Measurements from ENCODE around the gene ADGRV1.
"Not testable (repeated sequence)": the region's sequence is repeated elsewhere in the genome, so short reads cannot be mapped to it uniquely, and the experiment has no call there.

The ADGRV1 gene

DNA sequence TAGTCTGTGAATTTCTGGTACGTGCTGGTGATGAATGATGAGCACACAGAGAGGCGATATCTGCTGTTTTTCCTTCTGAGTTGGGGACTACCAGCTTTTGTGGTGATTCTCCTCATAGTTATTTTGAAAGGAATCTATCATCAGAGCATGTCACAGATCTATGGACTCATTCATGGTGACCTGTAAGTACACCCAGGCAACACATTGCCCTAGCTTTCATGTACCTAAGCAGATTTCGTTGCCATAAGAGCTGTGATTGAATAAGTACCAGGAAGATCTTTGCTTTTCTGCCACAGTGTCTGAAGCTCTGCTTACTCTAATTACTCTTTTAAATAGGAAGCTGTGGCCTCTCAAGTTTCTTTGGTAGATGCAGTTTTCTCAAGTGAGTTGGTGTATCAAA is 426.7 kb downstream of the ADGRV1 start:
- DNase-seq (ENCODE audit: low read depth in 2 of 2): no peak

DNA sequence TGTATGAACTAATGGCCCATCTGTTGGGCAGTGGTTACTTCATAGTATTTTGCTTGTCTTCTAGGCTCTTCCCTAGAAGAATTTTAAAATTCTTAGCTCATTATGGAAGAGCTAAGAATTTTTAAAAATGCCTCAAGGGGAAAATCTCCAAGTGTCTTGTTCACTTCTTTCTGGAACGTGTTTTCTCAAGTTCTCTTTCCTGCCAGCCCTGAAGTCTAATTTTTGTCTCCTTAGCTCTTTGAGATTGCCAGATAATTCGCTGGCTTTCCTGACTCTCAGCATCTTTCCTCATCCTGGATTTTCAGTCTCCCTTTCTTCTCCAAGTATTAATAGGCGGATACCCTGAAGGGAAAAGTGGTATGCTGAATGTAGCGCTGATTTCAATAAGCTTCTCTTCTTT is 429.1 kb downstream of the ADGRV1 start:
- no peak for DNase-seq (ENCODE audit: low read depth in 2 of 2)

DNA sequence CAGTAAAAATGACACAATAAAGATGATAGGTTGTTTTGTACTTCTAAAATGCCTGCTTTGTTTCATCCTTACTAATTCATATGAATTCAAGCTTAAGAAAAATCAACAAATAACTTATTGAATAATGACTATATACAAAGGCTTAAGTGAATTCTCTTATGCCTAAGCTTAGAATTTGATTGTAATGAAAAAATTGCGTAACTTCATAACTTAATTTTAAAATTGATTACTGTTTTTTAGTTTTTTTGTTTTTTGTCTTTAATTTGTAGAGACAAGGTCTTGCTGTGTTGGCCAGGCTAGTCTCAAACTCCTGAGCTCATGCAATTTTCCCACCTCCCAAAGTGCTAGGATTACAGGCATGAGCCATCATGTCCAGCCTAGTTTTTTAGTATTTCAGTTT is 432.6 kb downstream of the ADGRV1 start:
- no peak for DNase-seq (ENCODE audit: low read depth in 2 of 2)

DNA sequence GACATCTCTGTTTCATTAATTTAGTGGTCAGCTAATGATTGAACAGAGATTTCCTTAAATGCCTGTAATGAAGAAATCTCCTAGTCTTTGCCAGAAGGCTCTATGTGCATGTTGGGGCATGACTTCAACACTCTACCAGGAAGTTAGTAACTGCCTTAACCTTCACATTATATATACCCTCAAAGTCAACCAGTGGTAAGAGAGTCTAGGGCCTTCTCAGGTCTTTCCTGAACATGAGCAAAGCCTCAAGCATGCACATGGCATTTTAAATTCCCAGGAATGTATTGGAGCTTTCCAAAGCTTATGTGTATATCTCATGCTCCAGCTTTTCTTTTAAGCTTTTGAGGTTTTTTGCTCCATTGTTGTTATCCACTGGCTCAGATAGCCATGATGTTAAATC is 436.2 kb downstream of the ADGRV1 start:
- no peak for DNase-seq (ENCODE audit: low read depth in 2 of 2)

DNA sequence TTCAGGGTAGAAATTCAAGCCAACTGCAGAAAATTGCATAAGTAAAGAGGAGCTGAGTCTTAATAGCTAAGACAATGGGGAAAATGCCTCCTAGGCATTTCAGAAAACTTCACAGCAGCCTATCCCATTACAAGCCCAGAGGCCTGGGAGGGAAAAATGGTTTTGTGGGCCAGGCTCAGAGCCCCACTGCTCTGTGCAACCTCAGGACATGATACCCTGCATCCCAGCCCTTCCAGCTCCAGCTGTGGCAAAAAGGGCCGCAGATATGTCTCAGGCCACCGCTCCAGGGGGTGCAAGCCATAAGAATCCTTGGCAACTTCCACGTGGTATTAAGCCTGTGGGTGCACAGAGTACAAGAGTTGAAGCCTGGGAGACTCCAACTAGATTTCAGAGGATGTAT is 437.5 kb downstream of the ADGRV1 start:
- no peak for DNase-seq (ENCODE audit: low read depth in 2 of 2)

DNA sequence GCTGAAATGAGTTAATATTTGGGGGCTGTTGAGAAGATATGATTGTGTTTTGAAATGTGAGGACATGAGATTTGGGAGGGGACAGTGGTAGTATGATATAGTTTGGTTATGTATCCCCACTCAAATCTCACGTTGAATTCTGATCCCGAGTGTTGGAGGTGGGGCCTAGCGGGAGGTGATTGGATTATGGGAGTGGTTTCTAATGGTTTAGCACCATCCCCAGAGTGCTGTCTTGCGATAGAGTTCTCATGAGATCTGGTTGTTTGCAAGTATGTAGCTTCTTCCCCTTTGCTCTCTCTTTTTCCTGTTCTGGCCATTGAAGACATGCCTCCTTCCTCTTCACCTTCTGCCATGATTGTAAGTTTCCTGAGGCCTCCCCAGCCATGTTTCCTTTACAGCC is 438.5 kb downstream of the ADGRV1 start:
- no peak for DNase-seq (ENCODE audit: low read depth in 2 of 2)

DNA sequence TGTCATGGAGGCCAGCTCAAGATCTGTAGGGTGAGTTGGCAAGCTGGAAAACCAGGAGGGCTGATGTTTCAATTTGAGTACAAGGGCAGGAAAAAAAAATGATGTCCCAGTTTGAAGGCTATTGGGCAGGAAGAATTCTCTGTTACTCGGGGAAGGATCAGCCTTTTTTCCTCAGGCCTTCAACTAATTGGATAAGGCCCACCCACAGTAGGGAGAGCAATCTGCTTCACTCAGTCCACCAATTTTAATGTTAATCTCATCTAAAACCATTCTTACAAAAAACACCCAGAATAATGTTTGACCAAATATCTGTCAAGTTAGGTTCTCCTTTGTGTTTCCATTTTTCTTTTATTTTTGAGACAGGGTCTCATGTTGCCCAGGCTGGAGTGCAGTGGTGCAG is 442.1 kb downstream of the ADGRV1 start:
- no peak for DNase-seq (ENCODE audit: low read depth in 2 of 2)

DNA sequence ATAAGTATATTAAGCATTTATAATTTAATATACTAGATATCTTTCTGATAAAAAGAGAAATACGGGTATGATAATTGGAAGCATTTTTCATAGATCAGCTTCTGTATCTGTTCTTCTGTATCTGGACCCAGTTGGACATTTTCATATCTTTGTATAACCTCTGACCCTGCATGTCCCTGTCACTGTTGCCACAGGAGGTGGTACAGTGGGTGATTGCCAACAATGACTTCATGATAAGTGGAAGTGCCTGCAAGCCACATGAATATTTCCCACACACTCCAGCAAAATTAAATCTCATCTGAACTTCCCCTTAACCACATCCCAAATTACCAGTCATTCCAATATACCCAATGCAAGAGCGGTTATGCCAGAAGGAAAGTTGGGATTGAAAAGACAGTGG is 448.1 kb downstream of the ADGRV1 start:
- DNase-seq (ENCODE audit: low read depth in 2 of 2): no peak

DNA sequence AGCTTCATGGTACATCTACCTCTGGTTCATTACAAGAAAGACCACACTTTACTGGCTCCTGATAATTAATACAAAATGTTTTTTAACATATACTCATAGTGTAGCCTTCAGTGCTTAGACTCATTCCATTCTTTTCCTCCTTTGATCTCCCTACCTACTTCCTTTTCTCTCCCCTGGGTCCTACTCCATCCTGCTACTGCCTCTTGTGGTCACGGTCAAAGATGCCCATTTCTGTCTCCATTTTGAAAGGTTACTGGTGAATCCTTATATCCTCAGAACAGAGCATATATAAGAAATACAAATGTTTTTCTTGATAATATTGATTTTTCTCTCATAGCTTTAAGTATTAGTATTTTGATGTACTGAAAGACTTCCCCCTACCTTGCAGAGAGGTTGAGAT is 448.7 kb downstream of the ADGRV1 start:
- no peak for DNase-seq (ENCODE audit: low read depth in 2 of 2)

DNA sequence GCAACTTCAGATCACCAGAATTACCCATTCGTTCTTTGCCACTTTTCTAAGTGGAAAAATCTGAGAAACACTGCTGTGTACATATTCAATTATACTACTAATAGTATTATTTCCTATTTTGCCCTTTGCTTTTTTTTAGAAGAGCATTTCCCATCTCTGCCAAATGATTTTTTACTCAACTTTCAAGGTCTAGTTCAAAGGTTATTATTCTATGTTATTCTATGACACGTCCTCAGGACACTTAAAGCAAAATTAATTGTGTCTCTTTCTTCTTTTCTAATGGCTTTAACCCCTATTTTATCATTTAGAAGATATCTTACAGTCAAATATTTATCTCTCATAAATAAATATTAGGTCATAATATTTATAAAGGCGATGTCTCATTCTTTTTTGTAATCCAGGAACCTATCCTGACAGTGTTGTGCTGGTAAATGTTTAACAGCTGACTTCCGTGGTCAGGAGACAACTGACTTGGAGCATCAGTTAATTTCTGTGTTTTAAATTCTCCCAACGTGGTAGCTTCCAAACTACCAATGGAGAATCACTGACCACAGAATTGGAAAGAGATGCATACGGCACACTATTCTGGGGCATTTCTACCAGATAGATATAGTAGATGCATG is 449.3 kb downstream of the ADGRV1 start:
- no peak for DNase-seq (ENCODE audit: low read depth in 2 of 2)

DNA sequence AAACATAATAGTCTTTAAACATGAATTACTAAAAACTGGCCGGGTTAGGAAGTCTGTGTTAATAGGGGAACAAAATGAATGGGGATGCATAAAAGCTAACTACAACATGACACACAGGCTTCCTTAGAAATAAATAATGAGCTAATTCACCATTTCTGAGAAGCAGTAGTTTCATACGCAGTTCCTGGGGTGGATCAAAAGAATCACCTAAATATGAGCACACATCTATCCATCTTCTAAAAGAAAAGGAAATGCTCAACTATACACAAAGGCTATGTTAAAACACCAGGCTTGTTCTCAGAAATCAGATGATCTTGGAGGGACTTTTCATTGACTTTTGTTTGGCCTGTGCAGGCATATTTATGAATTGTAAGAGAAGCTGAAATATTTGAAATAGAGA is 451.5 kb downstream of the ADGRV1 start:
- no peak for DNase-seq (ENCODE audit: low read depth in 2 of 2)

DNA sequence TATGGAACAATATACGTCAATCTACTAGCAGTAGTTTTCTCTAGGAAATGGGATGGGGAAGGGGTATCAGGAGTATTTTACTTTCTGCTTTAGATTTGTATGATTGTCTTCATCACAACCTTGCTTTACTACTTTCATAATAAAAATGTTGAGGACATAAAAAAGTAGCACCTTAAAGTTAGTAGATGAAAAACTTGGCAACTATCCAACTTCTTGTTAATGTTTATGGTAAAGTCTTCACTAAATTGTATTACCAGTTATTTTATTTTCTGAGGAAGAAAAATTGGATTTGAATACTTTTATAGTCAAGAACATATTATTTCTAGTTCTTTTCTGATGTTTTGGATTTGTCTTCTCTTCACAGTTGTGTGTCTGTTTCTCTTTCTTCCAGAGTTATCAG is 452.4 kb downstream of the ADGRV1 start:
- DNase-seq (ENCODE audit: low read depth in 2 of 2): no peak

DNA sequence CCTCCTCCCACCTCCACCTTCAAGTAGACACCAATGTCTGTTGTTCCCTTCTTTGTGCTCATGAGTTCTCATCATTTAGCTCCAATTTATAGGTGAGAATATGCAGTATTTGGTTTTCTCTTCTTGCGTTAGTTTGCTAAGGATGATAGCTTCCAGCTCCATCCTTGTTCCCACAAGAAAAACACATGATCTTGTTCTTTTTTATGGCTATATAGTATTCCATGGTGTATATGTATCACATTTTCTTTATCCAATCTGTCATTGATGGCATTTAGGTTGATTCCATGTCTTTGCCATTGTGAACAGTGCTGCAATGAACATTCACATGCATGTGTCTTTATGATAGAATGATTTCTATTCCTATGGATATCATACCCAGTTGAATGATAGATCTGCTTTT is 454.3 kb downstream of the ADGRV1 start:
- DNase-seq (ENCODE audit: low read depth in 2 of 2): not testable (repeated sequence)

DNA sequence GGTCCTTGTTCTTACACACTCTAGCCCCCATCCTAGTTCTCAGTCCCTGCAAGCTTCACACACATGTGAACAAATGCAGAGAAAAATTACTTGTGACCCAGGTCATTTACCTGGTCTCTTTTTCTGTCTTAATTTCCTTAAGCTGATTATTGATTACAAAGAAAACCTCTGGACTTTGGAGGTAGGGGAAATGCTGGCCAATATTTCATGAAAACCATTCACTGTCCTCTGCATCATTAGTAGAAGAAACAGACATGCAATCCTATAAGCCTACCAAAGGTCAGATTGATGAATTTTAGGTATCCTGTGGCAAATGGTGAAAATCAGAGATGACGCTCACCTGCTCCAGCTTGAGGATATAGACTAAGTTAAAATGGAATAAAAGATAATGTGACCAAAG is 457.7 kb downstream of the ADGRV1 start:
- DNase-seq (ENCODE audit: low read depth in 2 of 2): no peak

DNA sequence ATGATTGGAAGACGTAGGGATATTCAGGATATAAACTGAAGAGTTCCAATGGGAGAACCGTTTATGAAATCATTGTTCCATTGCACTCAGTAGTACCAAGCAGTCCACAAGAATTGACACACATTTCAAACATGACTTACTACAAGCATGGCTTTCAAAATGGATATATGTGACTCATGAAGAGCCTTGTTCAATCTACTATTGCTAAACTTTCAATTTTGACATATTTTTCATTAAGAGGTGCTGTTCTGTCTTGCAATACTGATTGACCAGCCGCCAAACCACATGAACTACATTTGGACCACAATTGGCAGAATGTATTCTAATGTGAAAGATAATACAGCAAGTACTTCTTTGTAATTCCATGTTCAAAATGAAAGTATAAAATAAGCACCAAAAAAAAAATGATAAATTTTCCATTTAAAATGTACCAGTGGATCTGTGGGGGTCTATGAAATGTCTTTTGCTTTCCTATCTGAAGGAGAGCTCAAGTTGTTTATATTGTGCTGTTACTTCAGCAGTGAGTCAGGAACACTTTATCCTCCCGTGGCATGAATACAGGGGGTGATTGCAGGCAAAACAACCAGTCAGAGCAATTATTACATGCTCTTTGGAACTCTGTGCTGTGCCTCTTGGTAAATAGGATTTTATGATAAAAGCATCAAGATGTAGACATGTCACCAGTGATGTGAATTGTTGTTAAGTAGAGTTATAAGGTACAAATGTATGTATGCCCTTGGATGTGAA is 458.5 kb downstream of the ADGRV1 start:
- DNase-seq (ENCODE audit: low read depth in 2 of 2): no peak

DNA sequence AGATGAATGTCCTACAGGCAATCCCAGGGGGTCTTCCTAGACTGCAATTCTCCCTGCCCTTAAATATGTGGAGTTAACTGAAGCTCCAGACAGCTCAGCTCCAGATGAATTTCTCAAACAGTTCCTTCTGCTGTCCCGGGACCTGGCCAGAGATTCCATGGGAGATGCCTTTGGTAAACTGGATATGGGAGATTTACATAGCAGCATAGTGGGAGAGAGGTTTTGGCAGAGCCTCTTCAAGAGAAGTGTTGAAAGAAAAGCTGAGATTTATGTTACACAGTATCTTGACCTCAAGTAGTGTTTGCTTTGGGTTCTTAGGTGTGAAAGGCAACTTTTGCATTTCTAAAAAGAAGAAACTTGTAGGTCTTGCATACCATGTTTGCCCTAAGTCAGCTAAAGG is 459.6 kb downstream of the ADGRV1 start:
- no peak for DNase-seq (ENCODE audit: low read depth in 2 of 2)

DNA sequence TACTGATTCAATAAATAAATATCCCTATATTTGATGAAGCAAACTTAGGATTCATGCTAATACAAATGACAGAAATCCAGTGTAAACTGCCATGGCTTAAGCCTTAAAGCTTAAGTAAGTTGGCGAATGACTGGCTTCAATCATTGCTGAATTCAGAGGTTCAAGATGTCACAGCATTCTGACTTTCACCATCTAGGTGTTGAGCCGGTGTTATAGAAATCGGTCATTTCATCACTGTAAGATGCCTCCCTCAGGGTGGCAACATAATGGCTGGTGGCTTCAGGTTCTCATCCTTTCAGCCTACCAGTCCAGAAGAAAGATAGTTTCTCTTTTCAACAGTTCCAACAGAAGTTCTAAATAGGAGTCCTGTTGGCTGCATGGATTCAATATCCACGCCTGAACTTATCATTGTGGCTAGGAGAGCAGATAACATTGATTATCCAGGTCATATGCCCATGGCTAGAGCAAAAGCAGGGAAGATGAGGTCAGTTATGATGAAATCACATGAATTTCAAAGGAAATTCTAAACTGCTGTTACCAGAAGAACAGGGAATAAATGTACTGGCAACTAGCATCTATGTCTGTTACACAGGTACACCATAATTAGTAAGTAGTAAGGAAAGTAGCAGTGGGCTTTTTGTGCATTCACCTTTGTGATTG is 460.2 kb downstream of the ADGRV1 start:
- no peak for DNase-seq (ENCODE audit: low read depth in 2 of 2)

DNA sequence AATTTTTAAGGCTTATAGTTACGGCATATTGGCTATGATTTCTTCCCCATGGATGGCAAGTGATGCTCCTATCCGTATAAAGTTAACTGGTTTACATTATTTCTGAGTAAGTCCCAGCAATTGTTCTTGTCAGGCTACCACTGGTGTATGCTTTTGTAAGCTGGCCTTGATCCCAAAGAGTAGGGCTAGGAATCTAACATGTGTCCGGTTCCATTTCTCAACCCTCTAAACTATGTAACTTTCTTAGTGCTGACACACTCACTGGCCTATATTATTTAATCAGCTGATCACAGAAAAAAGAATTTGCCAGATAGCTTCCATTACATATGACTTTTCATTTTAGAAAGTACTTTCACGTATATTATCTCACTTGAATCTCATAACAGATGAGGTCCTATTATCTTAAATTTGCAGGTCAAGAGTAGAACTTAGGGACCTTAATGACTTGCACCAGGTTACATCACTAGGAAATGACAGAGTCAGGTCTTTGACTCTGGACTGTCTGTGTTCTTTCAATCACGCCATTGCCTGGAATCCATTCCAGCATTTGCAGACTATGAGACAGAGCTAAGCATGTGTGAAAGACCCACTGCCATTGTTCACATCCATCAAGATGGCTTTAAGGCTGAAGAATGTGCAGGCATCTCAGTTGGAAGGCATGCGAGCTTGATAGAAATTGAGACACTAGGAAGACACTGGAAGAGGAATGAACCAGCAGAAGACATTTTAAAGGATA is 461.6 kb downstream of the ADGRV1 start:
- no peak for DNase-seq (ENCODE audit: low read depth in 2 of 2)

DNA sequence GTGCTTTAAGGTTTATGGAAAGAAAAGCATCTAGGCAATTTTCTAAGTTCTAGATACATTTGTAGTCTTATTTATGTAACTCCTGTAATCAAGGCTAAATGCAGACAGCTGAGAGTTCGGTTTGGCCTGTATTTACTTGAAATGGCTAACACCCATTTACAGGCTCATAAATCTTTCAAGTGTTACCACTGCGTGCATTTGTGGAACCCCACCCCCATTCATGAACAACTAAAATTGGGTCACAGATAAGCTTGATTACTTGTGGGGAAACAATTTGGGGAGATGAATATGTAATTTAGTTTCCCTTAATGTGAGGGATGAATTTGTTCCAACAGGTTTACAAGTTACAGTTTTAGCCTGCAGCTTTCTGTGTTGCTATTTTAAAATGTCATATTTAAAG is 463.9 kb downstream of the ADGRV1 start:
- no peak for DNase-seq (ENCODE audit: low read depth in 2 of 2)

DNA sequence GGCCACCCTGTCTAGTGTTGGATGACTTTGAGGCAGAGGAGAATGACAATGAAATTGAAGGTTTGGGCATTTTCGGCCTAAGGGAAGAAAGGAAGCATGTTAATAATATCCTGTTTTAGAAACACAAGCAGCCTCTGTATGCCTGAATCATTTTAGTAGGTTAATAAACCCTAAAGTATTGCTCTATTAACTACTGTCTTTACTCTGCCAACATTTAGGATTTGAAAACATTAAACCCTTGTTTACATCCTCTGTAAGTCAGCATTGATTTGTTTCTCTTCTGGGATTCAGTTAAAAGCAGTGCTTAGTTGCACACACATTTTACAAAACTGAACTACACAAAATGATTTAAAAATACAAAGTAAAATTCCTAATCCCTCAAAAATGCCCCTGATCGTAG is 465.6 kb downstream of the ADGRV1 start:
- DNase-seq (ENCODE audit: low read depth in 2 of 2): no peak

DNA sequence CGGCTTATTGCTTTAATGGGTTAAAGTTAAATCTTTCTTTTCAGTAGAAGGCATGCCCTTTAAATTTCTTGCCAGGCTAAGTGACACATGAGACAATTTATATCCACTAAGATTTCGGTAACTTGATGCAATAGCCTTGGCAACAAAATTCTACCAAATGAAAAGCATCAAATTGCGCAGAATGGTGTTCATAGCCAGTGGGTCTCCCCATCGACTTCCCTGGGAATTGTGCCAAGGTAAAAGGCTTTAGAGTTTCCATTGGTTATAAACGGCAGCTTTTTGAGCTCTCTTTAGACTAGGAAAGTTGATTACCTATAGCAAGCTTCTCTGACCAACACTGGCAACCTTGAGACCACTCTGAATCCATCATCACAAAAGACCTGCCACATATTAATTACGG is 466.1 kb downstream of the ADGRV1 start:
- DNase-seq (ENCODE audit: low read depth in 2 of 2): no peak

DNA sequence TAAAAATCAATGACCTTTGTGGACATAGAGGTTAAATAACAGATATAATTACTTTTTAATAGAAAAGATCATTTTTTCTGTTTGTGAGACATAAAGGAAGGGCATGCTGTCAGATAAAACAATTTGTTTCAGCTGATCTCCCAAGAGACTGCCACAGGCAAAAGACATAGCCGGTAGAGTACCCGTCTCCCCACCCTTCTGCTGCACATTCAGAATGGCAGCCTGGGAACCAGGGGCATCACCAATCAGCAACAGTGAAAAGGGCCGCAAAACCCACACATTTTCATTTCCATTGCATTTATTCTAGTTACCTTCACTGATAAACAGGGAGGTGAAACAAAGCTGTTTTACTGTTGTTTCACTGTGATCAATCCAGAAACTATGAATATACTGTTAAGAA is 466.9 kb downstream of the ADGRV1 start:
- DNase-seq (ENCODE audit: low read depth in 2 of 2): no peak

DNA sequence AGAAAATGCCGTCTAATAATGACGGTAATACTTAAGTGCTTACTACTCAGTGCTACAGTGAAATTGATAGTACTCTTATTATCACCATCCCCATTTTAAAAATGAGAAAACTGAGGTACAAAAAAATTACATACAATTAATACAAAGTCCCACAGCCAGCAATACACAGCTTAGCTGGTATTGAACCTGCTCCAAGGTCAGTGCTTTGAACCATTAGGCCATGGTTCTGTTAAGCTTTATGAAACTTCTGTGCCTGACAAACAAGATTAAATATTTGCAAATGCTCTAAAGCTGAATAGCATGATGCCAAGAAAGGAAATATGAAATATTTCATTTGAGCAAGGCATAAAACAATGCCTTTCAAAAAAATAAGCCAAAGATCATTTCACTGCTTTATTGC is 467.4 kb downstream of the ADGRV1 start:
- no peak for DNase-seq (ENCODE audit: low read depth in 2 of 2)
